Heart left ventricle (tissue), 13 donors: ENCODE measurements around the gene LRIG1.

Experiments used
- CTCF ChIP-seq, 12 donors: fragments of 200-600 bp; sonication (generic) in 4 of 12; IDR thresholded peaks; one replicate each; pipeline versions ENCODE4 v1.5.0 to v1.8.0; 2018 to 2022; ENCODE audit warnings: antibody characterized with exemption in 12 of 12, mild to moderate bottlenecking in 5 of 12
- POLR2A ChIP-seq, 2 donors: fragments of 450-650 bp; IDR thresholded peaks; one replicate each; pipeline ENCODE4 v1.6.1; 2017; ENCODE audit warnings: antibody characterized with exemption in 2 of 2, mild to moderate bottlenecking in 2 of 2, moderate library complexity in 2 of 2
- donor health status: ischemic (EF 13 %, LVEDD 7.1; RV severe dilation, severe dysfunction).
- donor health status: DM: no; HTN: yes; CAD: no.
- donor health status: DM: no; HTN: no; CAD: no.
- donor health status: ischemic (EF 25% LVEDD 6.9; RV normal size, moderate dysfunction).
- donor health status: ischemic (EF 25% LVEDD 5.7; RV mildly dilated, moderate dysfunction).
- donor health status: ischemic (EF 35%, LVEDD 5.7; RV mildly dilated, moderate dysfunction).
- donor health status: nonischemic (EF 11% LVEDD 7.7; RV severe dilation, severe dysfunction).
- donor health status: DM: yes; HTN: yes; CAD: no.
- donor health status: PGD.
- donor health status: ischemic (EF 29% LVEDD 5.4; RV normal size, mild dysfunction).
- donor health status: nonischemic (EF 23%, LVEDD 6.1; RV moderate dilation, normal function).

GRCh38 chr3:66443118-66443803 lies 57.6 kb downstream of the LRIG1 start:
- TF ChIP-seq CTCF (IDR thresholded peaks at IDR 0.05) (no peak), POLR2A (IDR thresholded peaks at IDR 0.05) (no peak)
